GM18858 (cell line): Measurements from ENCODE around the gene ABHD5.
A peak's percentile ranks its signal among the peaks of the same experiment; 100 is the strongest.

Experiments used
- ATAC-seq: cut with Tn5 transposase; IDR thresholded peaks from one replicate; pipeline ENCODE4 v1.9.1; 2021; ENCODE audit not compliant: unreplicated experiment

The ABHD5 gene

DNA sequence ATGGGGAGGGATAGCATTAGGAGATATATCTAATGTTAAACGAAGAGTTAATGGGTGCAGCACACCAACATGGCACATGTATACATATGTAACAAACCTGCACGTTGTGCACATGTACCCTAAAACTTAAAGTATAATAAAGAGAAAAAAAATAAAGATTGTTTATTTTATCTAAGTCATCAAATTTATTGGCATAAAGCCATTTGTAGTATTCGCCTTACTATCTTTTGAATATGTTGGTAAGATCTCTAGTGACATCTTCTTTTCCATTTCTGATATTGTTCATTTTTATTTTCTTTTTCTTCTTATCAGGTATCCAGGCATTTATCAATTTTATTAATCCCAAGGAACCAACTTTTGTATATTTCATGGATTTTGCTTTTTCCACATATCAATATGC lies 5.8 kb upstream of the ABHD5 start:
- no peak for ATAC-seq

DNA sequence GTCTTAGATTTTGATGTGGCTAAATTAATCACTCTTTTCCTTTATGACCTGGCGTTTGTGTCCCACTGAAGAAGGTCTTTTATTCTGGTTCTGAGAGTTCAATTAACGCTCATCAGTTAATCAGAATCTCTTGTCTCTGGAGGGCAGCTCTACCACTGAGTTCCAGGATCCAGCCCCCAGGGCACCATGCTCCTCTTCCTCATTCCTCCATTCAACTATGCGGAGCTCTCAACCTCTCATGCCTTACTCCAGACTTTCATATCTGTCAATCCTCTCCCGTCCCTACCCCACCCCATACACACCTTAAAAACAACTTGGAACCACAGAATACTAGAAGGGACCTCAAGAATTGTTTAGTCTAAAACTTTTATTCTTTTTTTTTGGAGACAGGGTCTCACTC lies 4.8 kb upstream of the ABHD5 start:
- ATAC-seq: no peak

DNA sequence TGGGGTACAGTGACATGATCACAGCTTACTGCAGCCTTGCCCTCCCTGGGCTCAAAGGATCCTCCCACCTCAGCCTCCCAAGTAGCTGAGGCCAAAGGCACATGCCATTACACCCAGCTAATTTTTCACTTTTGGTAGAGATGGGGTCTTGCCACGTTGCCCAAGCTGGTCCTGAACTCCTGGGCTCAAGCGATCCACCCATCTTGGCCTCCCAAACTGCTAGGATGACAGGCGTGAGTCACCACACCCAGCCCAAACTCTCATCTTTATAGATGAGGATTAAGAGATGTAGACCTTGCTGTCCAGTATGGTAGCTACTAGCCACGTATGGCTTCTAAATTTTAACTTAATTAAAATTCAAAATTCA lies 4.4 kb upstream of the ABHD5 start:
- ATAC-seq: no peak

DNA sequence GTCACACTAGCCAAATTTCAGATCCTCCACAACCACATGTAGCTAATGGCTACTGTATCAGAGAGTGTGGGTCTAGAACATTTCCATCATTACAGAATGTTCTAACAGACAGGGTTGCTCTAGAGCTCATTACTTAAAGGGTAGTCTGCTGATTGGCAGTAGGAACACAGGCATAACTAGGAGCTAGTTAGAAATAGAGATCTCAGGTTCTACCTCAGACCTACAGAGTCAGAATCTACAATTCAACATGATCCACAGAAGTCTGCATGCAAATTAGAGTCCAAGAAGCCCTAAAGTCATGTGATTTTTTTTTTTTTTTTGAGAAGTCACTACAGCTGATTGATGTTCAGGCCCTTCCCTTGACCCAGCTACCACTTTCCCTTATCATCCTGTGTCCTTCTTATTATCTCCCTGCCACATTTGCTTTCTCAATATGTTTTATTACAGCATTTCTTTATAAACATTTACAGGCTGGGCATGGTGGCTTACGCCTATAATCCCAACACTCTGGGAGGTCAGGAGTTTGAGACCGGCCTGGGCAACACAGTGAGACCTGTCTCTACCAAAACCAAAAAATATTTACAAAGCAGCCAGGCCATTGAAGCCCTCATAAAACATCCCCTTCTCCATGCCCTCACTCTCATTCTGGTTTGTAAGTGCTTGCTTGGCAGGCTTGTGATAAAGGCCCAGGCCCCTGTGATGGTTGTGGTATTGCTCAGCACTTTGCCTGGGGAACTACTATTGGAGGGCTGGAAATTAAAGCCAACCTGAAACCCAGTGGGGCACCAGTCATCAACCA lies 3.8 kb upstream of the ABHD5 start:
- ATAC-seq: no peak

DNA sequence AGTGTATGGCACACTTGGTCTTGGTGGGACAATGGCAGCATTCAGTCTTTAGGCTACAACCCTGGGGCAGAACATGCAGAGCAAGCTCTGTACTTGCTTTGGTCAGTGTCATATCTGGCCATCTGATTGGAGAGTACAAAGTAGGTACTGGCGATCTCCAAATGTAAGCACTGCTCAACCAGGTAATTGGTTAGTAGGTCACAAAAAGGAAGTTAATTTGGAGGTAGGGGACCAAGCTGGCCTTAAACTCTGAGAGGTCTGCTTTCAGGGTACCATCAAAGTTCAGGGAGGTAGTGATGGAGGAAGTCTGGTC lies 3.3 kb upstream of the ABHD5 start:
- ATAC-seq: no peak

DNA sequence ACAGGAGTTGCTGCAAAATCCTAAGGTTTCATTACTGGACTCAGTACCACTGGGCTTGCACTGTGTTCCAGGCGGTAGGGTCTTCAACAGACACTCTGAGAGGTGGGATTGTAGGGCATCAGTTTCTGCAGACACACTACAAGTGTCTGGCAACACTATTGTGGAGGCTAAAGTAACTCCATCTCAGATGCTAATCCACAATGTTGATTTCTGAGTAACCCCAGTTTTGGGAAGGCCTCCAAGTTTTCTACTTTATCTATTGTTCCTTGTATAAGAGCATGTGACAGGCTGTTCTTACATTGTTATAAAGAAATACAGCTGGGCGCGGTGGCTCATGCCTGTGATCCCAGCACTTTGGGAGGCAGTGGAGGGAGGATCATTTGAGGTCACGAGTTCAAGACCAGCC lies 2.5 kb upstream of the ABHD5 start:
- ATAC-seq: no peak

DNA sequence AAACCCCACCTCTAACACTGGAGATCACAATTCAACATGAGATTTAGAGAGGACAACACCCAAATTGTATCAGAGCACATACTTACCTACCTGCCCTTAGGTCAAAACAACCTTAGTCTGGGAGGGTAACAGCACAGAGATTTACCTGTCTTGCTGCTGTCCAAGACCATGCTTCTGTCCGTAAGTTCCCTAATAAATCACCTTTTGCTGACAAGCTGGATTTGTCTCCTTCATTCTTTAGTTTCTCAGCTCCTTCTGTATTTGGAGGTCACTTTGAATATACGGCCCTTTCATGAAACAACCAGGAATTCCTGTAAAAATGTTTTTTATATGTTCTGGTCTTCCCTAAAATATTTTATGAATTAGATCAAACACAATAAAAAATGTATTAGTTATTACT lies 1.6 kb upstream of the ABHD5 start:
- ATAC-seq: no peak

DNA sequence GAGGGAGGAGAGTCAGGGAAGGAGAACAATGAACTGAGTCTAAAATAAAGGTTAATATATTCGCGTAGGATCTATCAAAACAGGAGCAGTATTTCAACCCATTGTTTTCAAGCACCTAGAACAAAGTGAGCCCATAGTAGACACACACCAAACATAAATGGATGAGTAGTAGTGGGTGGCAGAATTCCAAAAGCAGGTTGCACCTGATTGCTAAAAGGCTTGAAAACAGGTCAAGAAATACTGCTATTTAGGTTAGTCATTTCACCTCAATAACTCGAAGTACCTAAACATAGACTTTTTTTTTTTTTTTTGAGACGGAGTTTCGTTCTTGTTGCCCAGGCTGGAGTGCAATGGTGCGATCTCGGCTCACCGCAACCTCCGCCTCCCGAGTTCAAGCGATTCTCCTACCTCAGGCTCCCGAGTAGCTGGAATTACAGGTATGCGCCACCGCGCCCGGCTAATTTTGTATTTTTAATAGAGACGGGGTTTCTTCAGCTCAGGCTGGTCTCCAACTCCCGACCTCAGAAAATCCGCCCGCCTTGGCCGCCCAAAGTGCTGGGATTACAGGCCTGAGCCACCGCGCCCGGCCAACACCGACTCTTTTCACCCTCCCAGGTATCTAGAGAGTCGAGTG lies 855 bp upstream of the ABHD5 start:
- ATAC-seq: no peak

DNA sequence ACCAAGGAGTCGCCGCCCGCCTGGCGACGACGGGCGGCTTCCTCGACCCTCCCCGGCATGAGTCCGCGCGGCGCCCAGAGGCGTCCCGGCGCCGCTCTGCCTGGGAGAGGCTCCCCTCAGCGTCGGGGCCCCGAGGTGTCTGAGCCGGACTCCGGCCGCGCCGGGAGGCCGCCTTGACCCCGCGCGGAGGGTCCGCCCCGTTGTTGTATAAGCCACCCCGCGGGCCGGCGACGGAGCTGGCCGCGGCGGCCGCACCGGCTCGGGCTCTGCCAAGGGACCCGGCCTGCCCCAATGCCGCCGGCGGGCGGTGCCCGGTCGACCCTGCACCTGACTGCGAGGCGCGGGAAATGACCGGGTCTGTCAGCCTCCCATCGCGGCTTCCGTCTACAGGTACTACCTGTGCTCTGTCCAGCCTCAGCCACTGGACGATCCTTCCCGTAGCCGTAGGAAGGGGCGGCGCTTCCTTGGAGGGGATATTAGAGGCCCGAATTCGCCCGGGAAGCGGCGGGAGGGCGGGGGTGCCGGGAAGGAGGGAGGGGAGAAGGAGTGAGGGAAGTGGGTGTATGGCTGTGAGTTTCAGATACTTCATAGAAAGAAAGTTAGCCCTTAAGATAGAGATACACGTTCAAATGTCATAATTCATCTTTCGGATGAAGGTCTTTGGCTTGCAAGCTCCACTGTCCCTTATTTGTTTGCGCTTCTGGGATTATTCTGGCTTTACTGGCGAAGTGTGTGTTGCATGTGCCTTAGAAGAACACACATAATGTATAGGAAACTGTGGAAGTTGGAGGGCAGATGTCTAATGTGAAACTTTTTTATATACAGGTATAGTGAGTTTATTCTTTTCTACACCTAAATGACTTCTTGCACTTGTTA lies 620 bp downstream of the ABHD5 start:
- ATAC-seq: peak; percentile 12

DNA sequence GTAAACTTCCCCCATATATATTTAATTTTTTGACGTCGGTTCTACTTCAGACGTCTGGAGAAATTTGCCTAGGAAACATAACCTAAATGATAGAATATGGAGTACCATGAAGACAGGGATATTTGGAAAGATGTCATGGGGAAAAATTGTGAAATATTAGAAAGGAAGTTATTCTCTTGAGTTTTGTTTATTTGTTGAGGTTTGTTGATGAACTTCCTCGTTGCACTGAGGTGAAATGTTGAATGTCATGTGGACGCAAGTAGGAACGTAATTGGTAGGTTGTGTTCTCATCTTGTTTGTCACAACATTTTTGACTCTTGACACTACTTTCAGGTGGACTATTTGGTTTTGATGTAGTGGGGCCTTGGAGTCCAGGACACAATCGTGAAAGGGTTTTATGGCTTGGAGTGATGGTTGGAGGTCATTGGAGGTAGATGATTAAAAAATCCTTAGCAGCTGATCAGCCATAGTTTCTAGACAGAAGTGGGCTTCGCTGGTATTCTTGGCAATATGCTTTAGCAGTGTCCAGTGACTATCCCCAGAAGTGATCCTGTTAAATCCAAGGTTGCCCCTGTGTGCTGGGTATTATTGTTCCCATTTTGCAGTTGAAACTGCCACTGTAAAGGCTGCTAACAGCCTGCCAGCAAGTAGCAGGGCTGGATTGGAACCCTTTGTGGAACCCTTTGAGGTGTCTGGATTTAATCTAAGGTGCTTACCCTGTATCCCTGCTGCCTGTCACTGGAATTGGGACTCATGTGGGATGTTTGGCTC lies 1.5 kb downstream of the ABHD5 start:
- no peak for ATAC-seq

DNA sequence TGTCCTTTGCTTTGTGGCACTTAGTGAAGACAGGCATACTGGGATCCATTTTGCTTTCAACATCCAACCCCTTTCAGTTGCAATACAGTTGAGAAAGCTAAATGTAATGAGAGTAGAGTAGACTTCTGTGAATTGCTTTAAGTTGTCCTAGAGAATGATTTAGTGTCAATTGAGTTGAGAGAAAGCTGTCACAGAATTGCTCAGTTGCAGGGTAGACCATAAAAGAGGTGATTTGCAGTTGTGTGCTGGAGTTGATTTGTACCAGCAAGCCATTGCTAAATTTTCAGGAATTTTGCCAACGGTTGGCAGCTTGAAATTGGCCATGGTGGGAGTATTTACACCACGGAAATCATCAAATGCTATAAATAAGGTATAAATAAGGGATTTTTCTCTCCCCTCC lies 2.2 kb downstream of the ABHD5 start:
- ATAC-seq: no peak

DNA sequence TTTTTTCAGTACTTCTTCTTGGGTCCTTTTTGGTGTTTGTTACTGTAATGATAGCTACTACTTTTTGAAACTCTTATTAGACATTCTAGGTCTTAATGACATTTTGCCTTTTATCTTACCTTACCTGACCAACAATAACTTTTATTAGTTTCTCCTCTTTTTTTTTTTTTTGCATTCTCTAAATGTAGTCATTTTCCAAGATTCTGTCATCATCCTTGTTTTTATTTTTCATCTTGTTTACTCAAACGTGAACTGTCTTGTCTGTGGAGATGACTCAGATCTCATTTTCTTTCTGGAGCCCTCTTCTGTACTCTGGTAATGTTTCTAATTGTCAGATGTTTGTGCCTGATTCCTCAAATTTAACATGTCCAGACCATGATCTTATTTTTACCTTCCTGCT lies 2.9 kb downstream of the ABHD5 start:
- ATAC-seq: no peak

DNA sequence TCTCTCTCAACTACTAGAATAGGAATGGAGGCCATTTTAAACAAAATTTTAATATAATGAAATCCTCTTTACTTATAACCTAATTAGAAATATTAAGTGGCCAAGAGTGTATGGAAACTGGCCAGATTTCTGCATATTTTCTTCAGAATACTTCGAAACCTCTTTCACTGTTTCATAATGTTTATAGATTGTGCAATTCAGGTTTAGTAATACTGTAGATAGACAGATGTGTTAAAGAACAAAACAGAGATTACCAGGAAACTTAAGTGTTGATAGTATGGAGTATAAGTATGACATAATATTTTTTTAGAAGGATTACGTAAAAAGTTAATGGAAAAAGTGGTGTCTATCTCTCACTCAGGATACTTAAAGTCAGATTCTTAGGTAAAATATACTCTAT lies 4.7 kb downstream of the ABHD5 start:
- no peak for ATAC-seq

DNA sequence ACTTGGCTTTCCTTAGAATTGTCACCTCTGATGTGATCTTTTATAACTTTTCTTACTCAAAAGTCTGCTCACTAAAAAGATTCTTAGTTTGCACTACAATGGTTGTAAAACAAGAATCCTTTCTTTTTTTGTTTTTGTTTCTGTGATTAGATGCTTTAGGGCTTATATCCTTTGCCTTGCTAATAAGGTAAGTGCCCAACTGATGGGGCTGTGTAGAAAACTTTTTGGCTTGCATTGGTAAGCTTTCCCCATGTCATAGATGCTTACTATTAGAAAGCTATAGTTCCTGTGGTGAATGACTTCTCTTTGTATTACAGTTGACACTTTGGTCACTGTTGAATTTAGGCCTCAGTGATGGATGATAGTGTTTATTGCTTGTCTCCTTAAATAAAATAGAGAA lies 5.1 kb downstream of the ABHD5 start:
- ATAC-seq: no peak

DNA sequence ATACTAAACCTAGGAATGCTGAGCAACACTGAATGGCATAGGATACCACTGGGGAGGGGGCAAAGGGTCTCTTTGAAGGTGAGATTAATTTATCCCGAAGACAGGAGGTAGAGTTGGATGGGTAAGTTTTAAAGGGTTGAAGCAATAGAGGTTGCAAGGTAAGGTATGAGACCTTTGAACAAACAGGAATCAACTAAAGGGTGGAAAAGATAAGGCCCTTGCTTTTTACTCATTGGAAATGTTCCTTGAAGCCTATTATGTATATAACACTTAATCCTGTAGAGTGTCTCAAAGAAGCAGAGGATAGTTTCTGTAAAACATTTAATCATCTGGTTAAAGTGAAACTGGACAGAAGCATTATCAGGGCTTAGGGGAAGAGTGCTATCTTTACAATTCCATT lies 5.7 kb downstream of the ABHD5 start:
- no peak for ATAC-seq

DNA sequence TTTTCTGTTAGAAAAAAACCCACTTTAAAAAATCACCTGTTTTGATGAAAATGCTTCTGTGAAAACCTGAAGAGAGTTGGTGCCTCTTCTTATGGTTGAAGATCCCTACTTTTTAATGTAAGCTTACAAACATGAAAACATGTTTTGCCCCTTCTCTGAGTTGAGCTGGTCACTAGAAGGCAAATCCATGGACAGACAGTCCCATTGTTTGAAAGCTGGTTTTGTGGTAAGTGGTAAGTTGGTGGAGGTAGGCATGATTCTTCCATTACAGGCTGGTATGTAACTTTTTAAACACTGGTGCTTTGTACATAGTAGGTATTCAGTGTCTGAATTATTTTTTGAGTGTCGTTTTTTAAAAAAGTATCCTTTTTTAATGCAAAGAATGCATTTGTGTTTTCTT lies 6.1 kb downstream of the ABHD5 start:
- no peak for ATAC-seq

DNA sequence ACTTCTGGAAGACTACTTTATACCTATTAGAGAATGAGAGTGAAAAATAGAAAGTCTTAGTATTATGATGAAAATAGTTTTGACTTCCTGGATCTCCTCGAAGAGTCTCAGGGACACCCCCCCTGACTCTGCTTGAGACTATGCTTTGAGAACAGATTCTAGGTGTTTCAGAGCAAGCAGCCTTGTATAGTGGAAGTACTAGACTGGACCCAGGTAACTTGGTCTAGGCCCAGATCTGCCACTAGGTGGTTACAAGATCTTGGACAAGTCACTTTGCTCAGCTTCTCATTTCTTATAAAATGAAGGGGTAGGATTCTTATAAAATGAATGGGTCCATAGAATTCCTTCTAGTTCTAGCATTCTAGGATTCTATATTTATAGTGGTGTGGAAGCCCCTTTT lies 9.1 kb downstream of the ABHD5 start:
- peak; percentile 67 for ATAC-seq

DNA sequence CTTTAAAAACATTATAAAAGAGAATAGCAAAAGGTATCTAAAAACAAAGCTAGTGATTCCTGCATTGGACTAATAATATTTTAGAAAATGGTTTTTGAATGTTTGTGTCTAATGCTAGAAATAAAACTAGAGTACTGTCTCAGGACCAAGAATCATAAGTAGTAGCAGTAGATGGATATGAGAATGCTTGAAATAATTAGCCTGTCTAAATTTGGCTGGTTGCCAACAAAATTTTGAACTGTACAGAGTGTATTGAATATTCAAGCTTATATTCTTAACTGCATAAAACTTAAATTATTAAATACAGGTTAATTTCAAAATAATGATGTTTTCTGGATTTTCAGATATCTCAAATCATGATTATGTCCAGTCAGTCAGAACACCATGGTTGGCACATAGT lies 14.0 kb downstream of the ABHD5 start:
- ATAC-seq: no peak

DNA sequence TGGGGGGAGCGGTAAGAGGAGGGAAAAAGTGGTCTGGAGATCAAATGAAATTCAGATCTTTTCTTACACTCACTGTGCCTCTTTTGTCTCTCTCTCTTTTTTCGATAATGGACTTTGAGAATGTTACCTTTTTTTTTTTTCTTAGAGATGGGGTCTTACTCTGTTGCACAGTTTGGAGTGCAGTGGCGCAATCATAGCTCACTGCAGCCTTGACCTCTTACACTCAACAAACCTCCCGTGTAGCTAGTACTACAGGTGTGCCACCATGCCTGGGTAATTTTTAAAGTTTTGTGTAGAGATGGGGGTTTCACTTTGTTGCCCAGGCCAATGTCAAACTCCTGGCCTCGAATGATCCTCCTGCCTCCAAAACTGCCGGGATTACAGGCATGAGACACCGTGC lies 15.6 kb downstream of the ABHD5 start:
- no peak for ATAC-seq

DNA sequence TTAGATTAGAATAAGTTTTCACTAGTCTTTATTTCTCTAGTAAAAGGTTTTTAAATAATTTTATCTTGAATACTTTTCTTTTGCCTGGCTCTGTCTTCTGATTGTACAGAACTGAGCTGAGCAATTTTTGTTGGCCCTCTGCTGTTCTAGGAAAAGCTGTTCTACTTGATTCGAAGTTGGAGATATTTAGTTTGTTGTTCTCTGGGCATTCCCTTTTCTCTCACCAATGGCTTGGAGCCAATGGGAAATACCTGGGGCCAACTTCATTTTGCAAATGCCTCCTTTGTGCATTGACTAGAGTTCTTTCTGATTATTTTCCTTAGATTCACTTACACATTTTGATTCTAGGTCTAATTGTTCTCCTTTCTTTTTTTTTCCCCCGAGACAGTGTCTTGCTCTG lies 16.5 kb downstream of the ABHD5 start:
- ATAC-seq: no peak

DNA sequence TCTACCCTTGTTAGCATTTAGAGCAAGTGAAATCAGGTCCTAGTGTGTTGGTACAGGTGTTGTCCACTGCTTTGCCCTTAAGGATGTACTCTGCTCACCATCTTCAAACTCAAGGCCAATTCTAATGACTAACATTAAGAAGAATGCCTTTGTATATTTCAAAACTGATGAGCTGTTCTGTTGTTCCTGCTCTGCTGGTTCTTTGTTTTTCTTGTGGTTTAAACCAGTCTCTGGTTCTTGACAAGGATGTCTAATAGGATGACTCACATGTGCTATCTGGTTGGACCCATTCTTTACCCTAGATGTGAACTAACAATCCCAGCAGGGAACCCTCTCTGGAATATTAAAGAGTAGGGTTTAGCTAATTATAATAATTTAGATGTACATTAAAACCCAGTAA lies 17.3 kb downstream of the ABHD5 start:
- ATAC-seq: no peak
